GM19035 (cell line): ENCODE measurements around the gene CCDC187.

Experiments
- ATAC-seq: cut with Tn5 transposase; IDR thresholded peaks from one replicate; pipeline ENCODE4 v1.9.1; 2021; ENCODE audit not compliant: unreplicated experiment

Gene CCDC187

DNA sequence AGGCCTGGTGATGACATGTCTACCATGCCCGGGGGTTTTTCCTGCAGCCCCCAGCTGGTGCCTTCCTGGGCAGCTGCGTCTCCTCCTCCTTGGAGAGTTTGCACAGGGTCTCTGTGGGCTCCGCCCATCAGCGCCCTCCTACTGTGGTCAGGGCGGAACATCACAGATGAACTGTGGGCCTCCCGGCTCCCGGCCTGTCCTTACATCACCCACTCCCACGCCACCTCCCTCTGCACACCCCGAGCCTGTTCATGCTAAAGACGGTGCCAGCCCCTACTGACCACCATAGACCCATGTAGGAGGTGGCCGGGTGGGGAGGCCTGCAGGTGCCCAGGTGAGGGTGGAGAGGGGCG lies 36.0 kb upstream of the CCDC187 start:
- no peak for ATAC-seq

DNA sequence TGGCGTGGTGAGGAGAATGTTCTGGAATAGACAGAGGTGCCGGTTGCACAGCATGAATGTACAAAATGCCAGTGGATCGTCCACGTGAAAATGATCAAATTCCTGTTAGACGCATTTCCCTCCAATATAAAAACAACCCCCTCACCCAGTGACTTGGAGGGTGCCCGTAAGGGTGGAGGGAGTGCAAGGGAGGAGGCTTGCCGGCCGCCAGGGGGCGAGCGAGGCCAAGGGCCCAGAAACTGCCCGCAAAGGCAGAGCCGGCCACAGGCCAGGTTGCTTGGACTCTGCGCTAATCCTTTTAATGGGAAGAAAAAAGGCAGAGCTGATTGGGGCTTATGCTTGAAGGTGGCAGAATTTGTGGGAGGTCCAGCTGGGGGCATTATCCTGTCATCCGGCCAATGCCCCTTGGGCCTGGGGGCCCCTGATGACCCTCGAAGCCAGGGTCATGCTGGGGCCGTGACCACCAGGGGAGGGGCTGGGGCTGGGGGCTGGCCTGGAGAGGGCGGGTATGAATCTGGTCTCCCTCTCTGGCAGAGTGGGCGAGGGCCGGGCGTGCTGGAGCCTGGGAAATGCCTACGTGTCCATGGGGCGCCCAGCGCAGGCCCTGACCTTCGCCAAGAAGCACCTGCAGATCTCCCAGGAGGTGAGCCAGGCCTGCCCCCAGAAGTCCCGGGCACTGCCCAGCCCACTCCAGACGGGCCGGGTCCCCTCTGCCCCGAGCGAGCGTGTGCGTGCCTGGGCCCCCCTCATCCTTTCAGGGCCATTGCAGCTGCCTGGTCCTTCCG lies 35.5 kb upstream of the CCDC187 start:
- no peak for ATAC-seq

- ATAC-seq: no peak
These were observed 34.6 kb upstream of the CCDC187 start for GRCh38 chr9:136338511-136338910.

DNA sequence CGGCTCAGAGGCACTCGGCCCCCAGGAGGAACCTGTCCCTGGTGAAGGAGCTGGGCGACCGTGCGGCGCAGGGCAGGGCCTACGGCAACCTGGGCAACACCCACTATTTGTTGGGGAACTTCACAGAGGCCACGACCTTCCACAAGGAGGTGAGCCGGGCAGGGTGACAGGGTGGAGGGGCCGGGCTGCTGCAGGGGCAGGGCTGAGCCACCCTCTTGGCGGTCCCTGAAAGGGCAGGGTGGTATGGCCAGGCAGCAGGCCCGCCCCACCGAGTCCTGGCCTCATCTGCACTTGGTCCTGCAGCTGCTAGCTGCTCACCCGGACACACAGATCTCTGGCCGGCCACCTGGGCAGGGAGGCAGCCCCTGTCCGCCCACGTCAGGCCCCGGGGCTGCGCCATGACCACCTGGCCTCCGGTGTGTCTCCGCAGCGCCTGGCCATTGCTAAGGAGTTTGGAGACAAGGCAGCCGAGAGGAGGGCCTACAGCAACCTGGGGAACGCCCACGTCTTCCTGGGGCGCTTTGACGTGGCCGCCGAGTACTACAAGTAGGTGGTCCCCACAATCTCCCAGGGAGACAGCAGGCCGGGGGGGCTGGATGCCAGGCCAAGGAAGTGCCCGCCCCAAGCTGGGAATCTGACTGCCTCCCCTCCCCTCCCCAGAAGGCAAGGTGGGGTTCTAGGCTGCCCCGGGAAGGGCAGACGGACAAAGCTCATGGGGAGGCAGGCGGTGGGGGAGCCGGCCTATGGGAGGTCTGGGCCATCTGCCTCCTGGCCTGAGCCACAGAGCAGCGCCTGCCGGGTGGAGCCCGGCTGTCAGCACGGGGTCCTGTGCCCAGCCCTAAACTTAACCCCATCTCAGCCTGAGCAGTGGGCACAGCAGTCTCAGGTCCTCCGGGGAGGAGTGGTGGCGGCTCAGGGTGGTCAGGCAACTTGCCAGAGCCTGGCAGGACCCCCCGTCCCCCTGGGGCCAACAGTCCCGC lies 33.8 kb upstream of the CCDC187 start:
- ATAC-seq: no peak

DNA sequence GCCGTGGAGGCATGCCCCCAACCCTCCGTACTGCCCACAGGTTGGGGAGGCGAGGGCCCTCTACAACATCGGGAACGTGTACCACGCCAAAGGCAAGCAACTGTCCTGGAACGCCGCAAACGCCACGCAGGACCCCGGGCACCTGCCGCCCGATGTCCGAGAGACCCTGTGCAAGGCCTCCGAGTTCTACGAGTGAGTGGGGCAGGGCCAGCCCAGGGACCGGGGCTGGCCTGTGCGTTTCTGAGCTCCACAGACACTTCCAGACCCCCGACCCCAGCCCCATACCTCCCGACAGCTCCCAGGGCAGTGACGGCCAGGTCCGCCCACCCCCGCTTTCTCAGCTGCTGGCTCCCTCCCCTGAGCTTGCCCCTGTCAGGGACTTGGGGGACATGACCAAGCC lies 33.0 kb upstream of the CCDC187 start:
- no peak for ATAC-seq

DNA sequence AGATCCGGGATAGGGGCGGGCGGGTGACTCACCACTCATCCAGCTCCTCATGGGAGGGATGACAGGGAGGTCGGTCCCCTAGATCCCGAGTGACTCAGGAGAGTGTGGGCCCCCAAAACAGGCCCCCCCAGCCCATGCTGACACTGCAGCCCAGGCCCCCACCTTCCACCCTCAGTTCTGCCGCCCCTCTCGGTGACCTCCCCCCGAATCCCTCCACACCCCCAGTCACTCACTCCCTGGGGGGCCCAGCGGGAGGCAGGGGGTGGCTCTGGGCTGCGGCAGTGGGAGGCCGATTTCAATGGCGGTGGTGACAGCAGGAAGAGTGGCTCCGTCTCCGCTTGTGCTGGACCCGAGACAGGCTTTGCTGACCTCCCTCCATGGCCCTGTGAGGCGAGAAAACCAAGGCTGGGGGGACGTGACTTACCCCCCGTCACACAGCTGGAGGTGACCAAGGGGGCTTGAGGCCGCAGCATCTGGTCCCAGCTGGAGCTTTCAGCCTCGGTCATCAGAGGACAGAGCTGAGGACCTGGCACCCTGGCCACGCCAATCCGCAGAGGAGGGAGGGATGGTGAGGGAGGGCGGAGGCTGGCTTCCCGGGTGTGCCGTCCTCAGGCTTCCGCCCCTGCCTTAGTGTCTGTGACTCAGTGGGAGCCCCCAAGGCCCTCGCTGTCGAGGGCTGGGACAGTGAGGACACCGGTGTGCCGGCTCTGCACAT lies 32.4 kb upstream of the CCDC187 start:
- ATAC-seq: no peak

- no peak for ATAC-seq
These were observed 31.6 kb upstream of the CCDC187 start for GRCh38 chr9:136335296-136336155.

DNA sequence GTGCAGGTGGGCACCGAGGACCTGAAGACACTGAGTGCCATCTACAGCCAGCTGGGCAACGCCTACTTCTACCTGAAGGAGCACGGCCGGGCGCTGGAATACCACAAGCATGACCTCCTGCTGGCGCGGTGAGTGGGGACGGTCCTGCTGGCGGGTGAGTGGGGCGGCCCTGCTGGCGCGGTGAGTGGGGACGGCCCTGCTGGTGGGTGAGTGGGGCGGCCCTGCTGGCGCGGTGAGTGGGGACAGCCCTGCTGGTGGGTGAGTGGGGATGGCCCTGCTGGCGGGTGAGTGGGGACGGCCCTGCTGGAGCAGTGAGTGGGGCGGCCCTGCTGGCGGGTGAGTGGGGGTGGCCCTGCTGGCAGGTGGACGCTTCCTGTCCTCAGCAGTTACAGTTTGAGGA lies 30.6 kb upstream of the CCDC187 start:
- no peak for ATAC-seq

DNA sequence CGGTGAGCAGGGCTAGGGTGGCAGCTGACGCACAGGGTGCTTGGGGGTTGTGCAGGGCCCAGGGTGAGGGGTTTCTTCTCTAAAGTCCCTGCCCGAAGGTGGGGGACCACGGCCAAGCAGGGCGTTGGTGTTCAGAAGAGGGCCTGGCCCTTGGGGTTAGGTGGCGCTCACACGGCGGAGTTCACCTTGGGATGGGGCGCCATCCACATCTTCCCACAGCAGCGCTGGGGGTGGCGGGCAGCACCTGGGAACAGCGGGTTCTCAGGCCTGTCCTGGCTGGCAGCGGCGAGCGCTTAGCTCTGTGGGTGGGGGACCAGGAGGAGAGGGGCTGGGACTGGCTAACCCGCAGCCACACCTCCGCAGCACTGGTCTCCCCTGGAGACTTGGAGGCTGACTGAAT lies 29.6 kb upstream of the CCDC187 start:
- no peak for ATAC-seq

GRCh38 chr9:136333045-136333444 lies 29.2 kb upstream of the CCDC187 start:
- no peak for ATAC-seq

DNA sequence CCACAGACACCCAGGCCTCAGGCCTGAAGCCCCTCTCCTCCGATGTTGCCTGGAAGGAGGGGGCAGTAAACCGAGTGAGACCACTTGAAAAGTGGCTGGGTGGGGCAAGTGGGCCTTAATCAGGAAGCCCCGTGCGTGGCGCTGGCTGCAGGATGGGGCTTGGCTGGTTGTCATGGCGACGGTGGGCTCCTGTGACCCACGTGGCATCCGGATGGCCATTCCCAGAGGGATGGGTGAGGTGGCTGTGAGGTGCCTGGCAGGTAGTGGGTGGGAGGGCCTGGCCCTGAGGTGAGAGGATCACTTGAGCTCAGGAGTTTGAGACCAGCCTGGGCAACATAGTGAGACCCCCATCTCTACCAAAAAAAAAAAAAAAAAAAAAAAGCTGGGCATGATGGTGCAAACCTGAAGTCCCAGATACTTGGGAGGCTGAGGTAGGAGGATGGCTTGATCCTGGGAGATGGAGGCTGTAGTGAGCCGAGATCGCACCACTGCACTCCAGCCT lies 28.6 kb upstream of the CCDC187 start:
- no peak for ATAC-seq

DNA sequence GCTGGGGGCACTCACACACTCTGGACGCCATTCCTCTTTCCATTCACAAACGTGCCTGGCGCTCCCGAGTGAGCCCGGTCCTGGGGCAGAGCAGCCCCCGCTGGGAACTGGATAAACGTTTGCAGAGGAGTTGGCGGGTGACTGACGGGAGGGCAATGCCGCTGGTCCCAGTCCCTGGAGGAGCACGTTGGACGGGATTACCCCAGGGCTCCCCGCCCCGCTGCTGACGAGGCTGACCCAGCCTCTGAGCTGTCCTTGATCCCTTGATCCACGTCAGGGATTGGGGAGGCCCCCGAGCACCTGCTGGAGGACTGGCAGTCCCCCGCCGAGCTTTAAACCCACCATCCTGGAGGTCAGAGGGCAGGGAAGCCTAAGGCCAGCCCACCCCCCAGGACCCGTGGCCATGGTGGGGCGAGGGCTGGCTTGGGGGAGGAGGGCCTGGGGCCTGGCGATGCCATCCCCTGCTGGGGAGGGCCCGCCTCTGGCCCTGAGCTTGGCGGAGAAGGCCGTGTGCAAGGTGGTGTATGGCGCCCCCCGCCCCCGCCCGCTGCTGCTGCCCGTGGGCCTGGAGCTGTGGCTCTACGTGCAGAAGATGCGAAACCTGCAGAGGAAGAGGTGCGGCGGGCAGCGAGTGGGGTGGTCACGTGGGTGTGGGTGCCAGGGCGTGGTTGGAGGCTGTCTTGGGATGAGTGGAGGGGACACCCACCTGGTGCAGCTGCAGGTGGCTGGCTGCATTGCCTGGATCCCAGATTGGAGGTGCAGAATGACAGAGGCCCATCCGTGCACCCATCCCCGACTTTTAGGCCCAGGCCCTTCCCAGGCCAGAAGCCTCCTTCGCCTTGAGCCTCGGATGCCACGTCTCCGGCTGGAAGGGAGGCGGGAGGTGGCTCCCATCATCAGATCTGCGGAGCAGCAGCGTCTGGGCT lies 27.9 kb upstream of the CCDC187 start:
- ATAC-seq: no peak

DNA sequence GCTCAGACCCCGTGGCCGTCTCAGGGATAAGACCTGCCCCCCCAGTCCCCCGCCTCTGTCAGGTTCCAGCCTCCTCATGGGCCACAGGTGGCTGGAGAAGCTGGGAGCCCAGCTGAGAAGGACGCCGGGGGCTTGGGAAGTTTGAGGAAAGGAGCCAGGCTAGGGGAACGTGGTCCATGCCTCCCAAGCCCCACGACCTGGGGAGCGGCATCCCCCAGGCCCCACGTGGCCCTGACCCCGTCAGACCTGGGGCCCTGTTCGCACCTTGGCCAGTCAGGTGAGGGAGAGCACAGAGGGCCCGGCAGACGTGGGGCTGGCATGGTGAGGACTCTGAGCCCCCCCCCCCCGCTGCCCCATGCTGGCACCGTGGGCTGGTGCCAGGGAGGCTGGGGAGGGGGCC lies 27.1 kb upstream of the CCDC187 start:
- ATAC-seq: no peak

DNA sequence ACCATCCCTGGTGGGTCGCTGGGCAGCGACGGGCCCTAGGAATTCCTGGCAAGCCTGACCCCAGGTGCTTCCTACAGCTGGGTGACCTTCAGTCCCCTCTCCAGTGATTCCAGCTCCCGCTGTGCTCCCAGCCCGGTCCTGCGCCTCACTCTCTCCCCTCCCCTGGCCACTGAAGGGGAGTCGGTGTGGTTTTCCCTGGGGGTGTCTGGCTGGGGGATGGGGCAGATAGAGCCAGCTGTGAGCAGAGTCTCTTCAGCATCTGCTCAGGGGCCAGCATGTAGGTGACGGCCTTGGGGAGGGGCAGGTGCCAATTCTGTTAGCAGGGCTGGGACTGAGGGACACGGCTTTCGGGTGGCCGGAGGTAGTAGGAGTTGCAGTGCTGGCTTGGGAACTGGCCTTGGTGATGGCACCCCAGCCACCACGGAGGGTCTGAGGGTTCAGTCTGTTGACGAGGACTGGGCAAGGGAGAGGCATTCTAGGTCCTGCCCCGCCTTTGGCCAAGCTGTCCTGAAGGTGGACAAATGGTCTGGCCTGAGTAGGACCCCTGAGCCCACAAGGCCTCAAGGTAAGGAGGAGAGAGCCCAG lies 26.6 kb upstream of the CCDC187 start:
- ATAC-seq: no peak

- no peak for ATAC-seq
These were observed 25.9 kb upstream of the CCDC187 start for GRCh38 chr9:136329636-136330405.

DNA sequence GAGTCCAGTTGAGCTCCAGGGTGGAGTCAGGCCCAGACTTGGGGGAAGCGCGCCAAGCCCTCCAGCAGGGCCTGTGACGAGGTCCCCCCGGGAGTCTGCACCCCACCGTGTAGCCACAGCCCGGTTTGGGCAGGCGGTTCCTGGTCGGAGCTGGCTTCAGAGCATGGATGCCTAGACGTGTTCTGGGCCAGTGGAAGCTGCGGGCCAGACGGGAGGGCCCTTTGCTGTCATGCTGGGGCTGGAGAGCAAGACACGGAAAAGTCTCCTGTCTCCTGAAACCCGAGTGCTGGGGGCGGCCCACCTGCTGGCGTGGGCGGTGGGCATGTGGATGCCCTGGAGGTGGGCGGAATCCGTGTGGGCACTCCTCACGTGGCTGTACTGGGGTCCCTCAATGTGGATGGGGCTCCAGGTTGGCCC lies 25.3 kb upstream of the CCDC187 start:
- ATAC-seq: no peak

- ATAC-seq: no peak
These were observed 24.7 kb upstream of the CCDC187 start for GRCh38 chr9:136328622-136329041.

DNA sequence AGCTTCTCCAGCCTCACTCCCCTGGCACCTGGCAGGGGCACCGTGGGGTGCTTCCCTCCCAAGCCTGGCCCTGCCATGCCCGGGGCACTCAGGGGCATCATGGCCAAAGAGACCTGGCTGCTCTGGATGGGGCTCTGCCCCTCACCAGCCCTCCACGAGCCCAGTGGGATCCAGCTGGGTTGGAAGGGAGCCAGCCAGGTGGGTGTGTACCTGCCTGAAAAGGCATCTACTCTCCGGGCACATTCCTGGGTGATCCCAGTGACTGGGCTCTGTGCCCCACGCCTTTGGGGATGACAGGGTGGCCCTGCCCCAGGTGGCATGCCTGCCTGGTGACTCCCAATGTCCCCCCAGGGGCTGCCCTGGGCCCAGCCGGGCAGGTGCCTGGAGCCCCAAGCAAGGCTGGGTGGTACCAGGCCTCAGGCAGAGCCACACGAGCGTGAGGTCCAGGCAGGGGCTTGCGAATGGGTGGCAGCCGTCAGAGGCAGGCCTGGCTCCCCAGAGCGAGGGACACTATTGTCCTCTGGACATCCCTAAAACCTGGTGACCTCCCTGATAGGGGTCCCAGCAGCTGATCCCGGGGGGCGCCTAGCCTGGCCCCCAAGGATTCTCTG lies 24.2 kb upstream of the CCDC187 start:
- no peak for ATAC-seq
